ENCODE measurements around the gene ZNF473. TPM values are rescaled to one million over a fixed set of nuclear protein-coding genes. Genes with fewer than 3 reads are reported as not detected.
A peak's percentile ranks its signal among the peaks of the same experiment; 100 is the strongest.

The ZNF473 gene
- total RNA-seq, 4 donors from 2014 or later: 7.1 to 28.9 (median 16.8) TPM

GRCh38 chr19:49978324-49978723 lies 47.5 kb upstream of the ZNF473 start:
- no peak for DNase-seq
- H3K27me3 ChIP-seq: no peaks in the 10 kb centered on the region
- no peak overlapping the region for H3K27ac ChIP-seq
- TF ChIP-seq POLR2A (IDR thresholded peaks at IDR 0.05) (no peak), CTCF (IDR thresholded peaks at IDR 0.05) (no peak)
- H3K4me3 ChIP-seq: no peak overlapping the region
- intact Hi-C loops (cut with DNase I; ENCODE audit: low total_unique reads): no loop called here
- no peaks in the 10 kb centered on the region for H3K4me1 ChIP-seq
- H3K9me3 ChIP-seq: no peaks in the 10 kb centered on the region
- no peaks in the 10 kb centered on the region for H3K36me3 ChIP-seq

GRCh38 chr19:49981603-49982593 lies 43.9 kb upstream of the ZNF473 start:
- no peak for DNase-seq

GRCh38 chr19:49983645-49984229 lies 42.1 kb upstream of the ZNF473 start:
- H3K36me3 ChIP-seq: no peaks in the 10 kb centered on the region
- H3K9me3 ChIP-seq: no peaks in the 10 kb centered on the region
- H3K4me1 ChIP-seq: no peaks in the 10 kb centered on the region
- DNase-seq: peak; percentile 48 to 50
- H3K27ac ChIP-seq: no peak overlapping the region
- intact Hi-C loops (cut with DNase I; ENCODE audit: low total_unique reads): loop anchor here (10.0 kb wide), 1 partner anchor 49 kb away; no protein-coding TSS in a partner anchor
- no peak overlapping the region for H3K4me3 ChIP-seq
- no peaks in the 10 kb centered on the region for H3K27me3 ChIP-seq
- no peak for TF ChIP-seq POLR2A (IDR thresholded peaks at IDR 0.05)
- TF ChIP-seq CTCF (IDR thresholded peaks at IDR 0.05): peak; percentile 65 to 75 (median 70)

More at GRCh38 chr19:49981603-49982593, 43.9 kb upstream of the ZNF473 start:
- no peaks in the 10 kb centered on the region for H3K4me1 ChIP-seq
- H3K36me3 ChIP-seq: no peaks in the 10 kb centered on the region
- intact Hi-C loops (cut with DNase I; ENCODE audit: low total_unique reads): loop anchor here (10.0 kb wide), 1 partner anchor 47 kb away; no protein-coding TSS in a partner anchor
- H3K4me3 ChIP-seq: no peak overlapping the region
- TF ChIP-seq POLR2A (IDR thresholded peaks at IDR 0.05): no peak
- TF ChIP-seq CTCF (IDR thresholded peaks at IDR 0.05): no peak
- H3K27ac ChIP-seq: no peak overlapping the region
- H3K9me3 ChIP-seq: no peaks in the 10 kb centered on the region
- no peaks in the 10 kb centered on the region for H3K27me3 ChIP-seq

- Histone ChIP-seq H3K9me3 (no peaks in the 10 kb centered on the region), H3K27ac (no peak overlapping the region), H3K4me3 (no peak overlapping the region), H3K27me3 (no peaks in the 10 kb centered on the region), H3K4me1 (no peaks in the 10 kb centered on the region), H3K36me3 (no peaks in the 10 kb centered on the region)
- intact Hi-C loops (cut with DNase I; ENCODE audit: low total_unique reads): loop anchor here (10.0 kb wide), 1 partner anchor 50 kb away; no protein-coding TSS in a partner anchor
- TF ChIP-seq POLR2A (IDR thresholded peaks at IDR 0.05): no peak
- no peak for TF ChIP-seq CTCF (IDR thresholded peaks at IDR 0.05)
- no peak for DNase-seq
Observed at GRCh38 chr19:49984491-49984890, 41.3 kb upstream of the ZNF473 start.

- intact Hi-C loops (cut with DNase I; ENCODE audit: low total_unique reads): loop anchor here (10.0 kb wide), 1 partner anchor 51 kb away; no protein-coding TSS in a partner anchor
- TF ChIP-seq POLR2A (IDR thresholded peaks at IDR 0.05) (no peak), CTCF (IDR thresholded peaks at IDR 0.05) (no peak)
- Histone ChIP-seq H3K36me3 (no peaks in the 10 kb centered on the region), H3K27me3 (no peaks in the 10 kb centered on the region), H3K4me1 (no peaks in the 10 kb centered on the region), H3K27ac (no peak overlapping the region), H3K9me3 (no peaks in the 10 kb centered on the region), H3K4me3 (no peak overlapping the region)
- DNase-seq: no peak
Observed at GRCh38 chr19:49985871-49986270, 39.9 kb upstream of the ZNF473 start.
